Measurements from ENCODE around the gene POLN.
"Not testable (repeated sequence)": the region's sequence is repeated elsewhere in the genome, so short reads cannot be mapped to it uniquely, and the experiment has no call there.

The POLN gene

GRCh38 chr4:2280531-2281300 is 38.8 kb upstream of the POLN start (continued):
- TF ChIP-seq BACH2 (CRISPR knock-in tag; IDR thresholded peaks at IDR 0.05; ENCODE audit: borderline replicate concordance) = no peak
- TF ChIP-seq ZNF565 (CRISPR knock-in tag; conservative IDR thresholded peaks at IDR 0.05; ENCODE audit: low read depth) = no peak
- TF ChIP-seq ESRRG (CRISPR knock-in tag; IDR thresholded peaks at IDR 0.05) = no peak

- ATAC-seq = no peak
- TF ChIP-seq ZNF565 (CRISPR knock-in tag; conservative IDR thresholded peaks at IDR 0.05; ENCODE audit: low read depth) (no peak), ZC3H10 (CRISPR knock-in tag; IDR thresholded peaks at IDR 0.05) (no peak), BACH2 (CRISPR knock-in tag; IDR thresholded peaks at IDR 0.05; ENCODE audit: borderline replicate concordance) (no peak), TCF4 (CRISPR knock-in tag; IDR thresholded peaks at IDR 0.05; ENCODE audit: borderline replicate concordance) (no peak), SNAI2 (CRISPR knock-in tag; IDR thresholded peaks at IDR 0.05) (no peak)
- TF ChIP-seq, protein P1, sequence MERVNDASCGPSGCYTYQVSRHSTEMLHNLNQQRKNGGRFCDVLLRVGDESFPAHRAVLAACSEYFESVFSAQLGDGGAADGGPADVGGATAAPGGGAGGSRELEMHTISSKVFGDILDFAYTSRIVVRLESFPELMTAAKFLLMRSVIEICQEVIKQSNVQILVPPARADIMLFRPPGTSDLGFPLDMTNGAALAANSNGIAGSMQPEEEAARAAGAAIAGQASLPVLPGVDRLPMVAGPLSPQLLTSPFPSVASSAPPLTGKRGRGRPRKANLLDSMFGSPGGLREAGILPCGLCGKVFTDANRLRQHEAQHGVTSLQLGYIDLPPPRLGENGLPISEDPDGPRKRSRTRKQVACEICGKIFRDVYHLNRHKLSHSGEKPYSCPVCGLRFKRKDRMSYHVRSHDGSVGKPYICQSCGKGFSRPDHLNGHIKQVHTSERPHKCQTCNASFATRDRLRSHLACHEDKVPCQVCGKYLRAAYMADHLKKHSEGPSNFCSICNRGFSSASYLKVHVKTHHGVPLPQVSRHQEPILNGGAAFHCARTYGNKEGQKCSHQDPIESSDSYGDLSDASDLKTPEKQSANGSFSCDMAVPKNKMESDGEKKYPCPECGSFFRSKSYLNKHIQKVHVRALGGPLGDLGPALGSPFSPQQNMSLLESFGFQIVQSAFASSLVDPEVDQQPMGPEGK (CRISPR knock-in tag; IDR thresholded peaks at IDR 0.05; ENCODE audit: borderline replicate concordance) = no peak
Observed at GRCh38 chr4:2277956-2278355, 36.0 kb upstream of the POLN start.

- ATAC-seq = no peak
- TF ChIP-seq TCF4 (CRISPR knock-in tag; IDR thresholded peaks at IDR 0.05; ENCODE audit: borderline replicate concordance) = no peak
- TF ChIP-seq ZC3H10 (CRISPR knock-in tag; IDR thresholded peaks at IDR 0.05) = no peak
- TF ChIP-seq ZNF565 (CRISPR knock-in tag; conservative IDR thresholded peaks at IDR 0.05; ENCODE audit: low read depth) = no peak
- TF ChIP-seq PPARA (CRISPR knock-in tag; IDR thresholded peaks at IDR 0.05; ENCODE audit: borderline replicate concordance) = no peak
- no peak for TF ChIP-seq POU6F1 (CRISPR knock-in tag; IDR thresholded peaks at IDR 0.05; ENCODE audit: borderline replicate concordance, low read depth)
- TF ChIP-seq ZNF8 (CRISPR knock-in tag; IDR thresholded peaks at IDR 0.05) = no peak
- TF ChIP-seq CREB5 (CRISPR knock-in tag; IDR thresholded peaks at IDR 0.05; ENCODE audit: low read depth) = no peak
- TF ChIP-seq ESRRG (CRISPR knock-in tag; IDR thresholded peaks at IDR 0.05) = no peak
- no peak for TF ChIP-seq RARB (CRISPR knock-in tag; IDR thresholded peaks at IDR 0.05)
Observed at GRCh38 chr4:2276581-2277325, 34.8 kb upstream of the POLN start.

- no peak for ATAC-seq
- no peak for TF ChIP-seq TSHZ2 (CRISPR knock-in tag; IDR thresholded peaks at IDR 0.05)
- no peak for TF ChIP-seq ZNF565 (CRISPR knock-in tag; conservative IDR thresholded peaks at IDR 0.05; ENCODE audit: low read depth)
Observed at GRCh38 chr4:2275546-2276251, 33.8 kb upstream of the POLN start.

- not testable (repeated sequence) for ATAC-seq
Observed at GRCh38 chr4:2275044-2275397, 33.1 kb upstream of the POLN start.

All from SK-N-SH treated with all-trans-retinoic acid at 6 μM for 48 hours (cell line).